Inflammatory macrophage treated with lipopolysaccharide for 1 hour (primary cell): ENCODE results near the gene SLC38A8.
A peak's percentile ranks its signal among the peaks of the same experiment; 100 is the strongest.

ENCODE experiments used
- DNase-seq, 2 donors: peaks; one replicate each; pipeline ENCODE4 v3.0.0-alpha.2; 2020 to 2022

The SLC38A8 gene

DNA sequence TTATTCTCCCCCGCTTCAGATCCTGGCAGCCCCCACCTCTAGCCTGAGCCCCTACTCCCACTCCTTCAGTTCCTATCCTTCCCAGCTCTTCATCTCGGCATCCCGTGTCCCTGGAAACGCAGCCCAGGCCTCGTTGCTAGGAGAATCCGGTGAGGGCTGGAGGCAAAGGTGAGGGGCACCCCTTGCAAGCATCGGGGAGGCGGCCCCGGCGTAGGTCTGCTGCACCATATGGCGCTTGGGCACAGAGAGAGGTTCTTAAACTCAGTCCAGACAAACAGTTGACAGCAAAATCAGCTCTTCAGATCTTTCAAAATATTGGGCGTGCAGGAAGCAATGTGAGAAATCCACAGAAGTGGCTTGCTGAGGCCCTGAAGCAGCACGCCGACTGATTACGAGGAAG, 15.0 kb downstream of the SLC38A8 start:
- DNase-seq: no peak

GRCh38 chr16:84026606-84027005, 16.0 kb downstream of the SLC38A8 start:
- DNase-seq: no peak

GRCh38 chr16:84024854-84025253, 17.7 kb downstream of the SLC38A8 start:
- no peak for DNase-seq

- no peak for DNase-seq
These were observed 20.0 kb downstream of the SLC38A8 start for GRCh38 chr16:84022644-84023043.

DNA sequence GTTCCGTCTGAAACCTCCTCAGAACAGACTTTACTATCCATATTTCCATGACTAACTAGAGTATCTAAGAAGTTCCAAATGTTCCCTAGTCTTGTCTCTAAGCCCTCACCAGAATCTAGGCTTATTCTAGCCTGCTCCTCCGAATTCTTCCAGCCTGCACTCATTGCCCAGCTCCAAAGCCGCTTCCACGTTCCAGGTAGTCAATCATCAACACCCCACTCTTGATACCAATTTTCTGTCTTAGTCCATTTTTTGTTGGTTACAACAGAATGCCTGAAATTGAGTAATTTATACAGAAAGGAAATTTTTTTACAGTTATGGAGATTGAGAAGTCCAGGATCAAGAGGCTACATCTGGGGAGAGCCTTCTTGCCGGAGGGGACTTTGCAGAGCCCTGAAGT, 21.1 kb downstream of the SLC38A8 start:
- DNase-seq: no peak

- no peak for DNase-seq
These were observed 22.2 kb downstream of the SLC38A8 start for GRCh38 chr16:84020353-84020752.

GRCh38 chr16:84018710-84019109, 23.9 kb downstream of the SLC38A8 start:
- no peak for DNase-seq

- no peak for DNase-seq
These were observed 26.1 kb downstream of the SLC38A8 start for GRCh38 chr16:84016477-84016876.

GRCh38 chr16:84015399-84015798, 27.2 kb downstream of the SLC38A8 start:
- DNase-seq: no peak

DNA sequence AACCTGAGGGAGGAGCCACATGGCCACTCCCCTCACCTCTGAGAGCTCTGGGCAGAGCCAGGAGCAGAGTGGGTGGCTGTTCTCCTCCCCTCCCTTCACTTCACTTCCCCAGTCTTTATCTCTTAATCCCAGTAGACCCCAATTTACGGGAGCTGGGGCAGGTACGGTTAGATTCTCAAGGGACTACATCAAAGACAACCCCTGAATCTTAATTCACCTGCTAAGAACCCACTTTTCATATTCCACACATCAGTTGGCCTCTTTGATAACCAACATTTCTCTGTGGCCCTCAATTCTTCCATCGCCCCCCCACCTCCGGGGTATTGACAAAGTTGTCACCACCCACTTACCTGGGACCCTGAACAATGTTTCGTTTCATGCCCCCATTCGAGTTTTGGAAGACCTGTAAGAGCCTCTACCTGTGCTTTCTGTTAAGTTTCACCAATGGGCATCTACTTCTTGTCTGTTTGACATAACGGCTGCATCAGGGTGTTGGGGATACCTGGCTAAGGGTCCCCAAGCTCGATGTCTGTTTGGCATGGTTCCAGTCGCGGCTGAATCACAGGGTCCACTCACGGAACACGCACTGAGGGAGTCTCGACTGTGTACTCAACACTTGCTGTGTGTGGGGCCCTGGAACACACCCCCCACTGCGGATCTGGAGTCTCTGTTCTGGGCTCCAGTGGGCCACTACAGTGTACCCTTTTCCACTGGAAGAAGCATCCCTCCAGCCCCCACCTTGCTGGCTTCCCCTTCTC, 27.8 kb downstream of the SLC38A8 start:
- no peak for DNase-seq

- DNase-seq: peak; percentile 56 to 69
These were observed 28.6 kb downstream of the SLC38A8 start for GRCh38 chr16:84013787-84014569.

GRCh38 chr16:84009282-84009681, 33.3 kb downstream of the SLC38A8 start:
- no peak for DNase-seq

DNA sequence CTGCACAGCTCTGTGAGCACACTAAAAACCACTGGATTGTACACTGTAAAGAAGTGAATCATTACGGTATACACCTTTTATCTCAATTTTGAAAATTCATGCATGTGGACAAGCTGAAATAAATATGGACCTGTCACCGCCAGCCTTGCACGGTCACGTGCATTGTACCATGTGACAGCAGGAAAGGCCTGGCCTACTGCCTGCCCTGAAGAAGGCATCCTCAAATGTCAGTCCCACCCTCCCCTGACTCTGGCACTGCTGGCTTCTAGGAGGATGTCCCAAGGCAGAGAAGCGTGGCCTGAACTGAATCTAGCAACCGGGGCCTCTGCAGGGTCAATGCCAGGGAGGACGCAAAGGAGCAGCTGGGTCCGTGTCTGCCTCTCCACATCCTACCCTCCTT, 34.6 kb downstream of the SLC38A8 start:
- DNase-seq: no peak

DNA sequence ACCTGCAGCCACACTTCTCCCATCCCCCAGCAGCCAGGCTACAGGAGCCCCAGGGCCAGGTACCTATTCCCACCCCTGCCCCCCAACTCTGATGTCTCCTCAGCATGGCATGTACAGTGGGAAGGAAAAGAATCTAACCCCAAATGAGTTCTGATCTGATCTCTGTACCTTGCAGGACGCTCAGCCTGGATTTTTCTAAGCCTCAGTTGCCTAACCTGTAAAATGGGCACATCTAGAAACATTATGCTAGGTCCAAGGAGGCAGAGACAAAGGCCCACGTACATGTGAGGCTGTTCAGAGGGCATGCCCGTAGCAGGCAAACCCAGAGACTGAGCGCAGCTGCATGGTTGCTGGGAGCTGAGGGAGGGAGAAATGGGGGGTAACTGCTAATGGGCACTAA, 35.1 kb downstream of the SLC38A8 start:
- DNase-seq: no peak

- DNase-seq: no peak
These were observed 37.2 kb downstream of the SLC38A8 start for GRCh38 chr16:84005391-84005790.

- DNase-seq: no peak
These were observed 38.2 kb downstream of the SLC38A8 start for GRCh38 chr16:84004442-84004841.

GRCh38 chr16:84003038-84003437, 39.6 kb downstream of the SLC38A8 start:
- no peak for DNase-seq

DNA sequence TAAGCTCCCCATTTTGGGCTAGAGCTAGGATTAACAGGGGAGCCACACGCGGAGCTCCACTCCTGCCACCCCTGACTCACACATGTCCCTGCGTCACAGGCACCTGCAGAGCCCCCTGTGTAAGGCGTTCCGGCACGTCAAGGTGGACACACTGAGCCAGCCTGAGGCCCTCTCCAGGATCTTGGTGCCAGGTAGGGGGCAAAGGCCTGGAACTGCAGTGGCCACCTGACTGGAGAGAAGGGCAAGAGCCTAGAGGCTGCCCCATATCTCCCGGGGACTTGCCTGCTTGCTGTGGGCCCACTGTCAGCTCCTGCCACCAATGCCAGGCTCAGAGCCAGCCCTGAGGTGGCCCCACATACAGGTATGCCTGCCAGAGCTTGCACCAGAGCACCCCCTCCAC, 40.9 kb downstream of the SLC38A8 start:
- DNase-seq: no peak

GRCh38 chr16:84000989-84001642, 41.5 kb downstream of the SLC38A8 start:
- no peak for DNase-seq

- DNase-seq: no peak
These were observed 44.5 kb downstream of the SLC38A8 start for GRCh38 chr16:83998091-83998490.

DNA sequence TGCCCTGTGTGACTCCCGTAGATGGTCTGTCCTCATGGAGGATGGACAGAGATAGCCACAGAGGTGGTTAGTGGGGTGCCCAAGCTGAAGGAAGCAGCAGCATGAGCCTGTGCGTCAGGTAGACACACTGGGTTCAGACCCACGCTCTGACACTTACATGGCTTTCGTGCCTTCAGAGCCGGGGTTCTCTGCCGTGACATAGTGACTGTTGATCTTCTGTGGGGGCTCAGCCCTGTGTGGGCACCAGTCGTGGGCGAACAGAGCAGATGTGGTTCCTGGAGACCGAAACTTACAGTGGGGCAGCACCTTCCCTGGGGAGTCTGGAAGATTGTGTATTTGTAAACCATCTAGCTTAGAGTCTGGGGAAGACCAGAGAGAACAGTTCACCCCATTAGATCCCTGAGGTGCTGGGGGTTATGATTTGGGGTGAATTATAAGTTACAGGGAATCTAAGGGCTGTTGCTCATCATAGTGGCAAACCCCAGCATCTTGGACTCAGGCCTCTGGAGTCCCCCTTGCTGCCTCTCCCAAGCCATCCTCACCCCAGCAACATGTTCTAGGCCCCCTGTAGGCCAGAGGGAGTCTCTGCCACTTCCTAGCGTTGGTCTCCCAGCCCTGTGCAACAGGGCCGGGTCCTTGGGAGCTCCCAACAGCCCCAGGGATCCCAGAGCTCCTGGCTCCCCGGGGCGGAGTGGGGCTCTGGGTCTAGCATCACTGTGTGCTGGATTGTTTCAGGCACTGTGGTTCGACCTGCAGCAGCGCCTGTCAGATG, 45.9 kb downstream of the SLC38A8 start:
- no peak for DNase-seq

DNA sequence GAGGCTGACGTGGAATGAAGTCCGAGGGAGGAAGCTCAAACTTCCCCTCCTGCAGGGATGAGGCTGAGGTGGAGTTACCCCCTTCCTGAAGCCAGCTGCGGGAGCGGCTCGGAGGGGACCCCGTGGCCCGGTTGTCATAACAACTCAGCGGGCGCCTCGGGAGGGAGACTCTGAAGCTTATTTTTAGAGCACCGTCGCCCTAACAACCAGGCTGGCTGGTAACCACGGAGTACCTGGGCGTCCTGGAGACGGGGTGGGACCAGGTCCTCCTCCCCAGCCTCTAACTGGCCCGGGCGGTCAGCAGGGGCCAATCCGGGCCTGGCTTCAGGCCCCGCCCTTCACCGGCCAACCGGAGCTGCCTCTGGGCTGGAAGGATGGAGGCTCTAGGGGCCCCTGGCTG, 46.8 kb downstream of the SLC38A8 start:
- no peak for DNase-seq

GRCh38 chr16:83994703-83995102, 47.9 kb downstream of the SLC38A8 start:
- no peak for DNase-seq
